ENCODE data around the gene GPRC5A. TPM values are rescaled to one million over a fixed set of nuclear protein-coding genes. Genes with fewer than 3 reads are reported as not detected.

Gene GPRC5A
- total and polyA plus RNA-seq, 2 donors (not counting 3 experiments of a cell fraction or from before 2014, with no cell fraction given) = 22.7 to 86.4 TPM

GRCh38 chr12:12927211-12928079 lies 36.1 kb downstream of the GPRC5A start:
- FAIRE-seq = peak; percentile 87
- Histone ChIP-seq H3K4me2 (ENCODE audit: insufficient read depth, low read length) (peak overlapping the region; percentile 73), H3K27ac (ENCODE audit: insufficient read depth, low read depth, low read length) (peak overlapping the region; percentile 61), H3K9me3 (replicated peaks; ENCODE audit: control insufficient read depth, insufficient read depth, low read length) (no peaks in the 10 kb centered on the region), H2AFZ (ENCODE audit: low read depth, low read length) (peak overlapping the region; percentile 50), H3K36me3 (ENCODE audit: control insufficient read depth in 2 of 2, extremely low read depth in 1 of 2, insufficient read depth in 2 of 2, low read length in 2 of 2) (no peaks in the 10 kb centered on the region), H3K4me1 (ENCODE audit: control insufficient read depth, extremely low read depth, insufficient read depth, low read length) (peaks cover 5% of the 10 kb centered on the region), H3K79me2 (ENCODE audit: control insufficient read depth, insufficient read depth, low read length) (no peaks in the 10 kb centered on the region), H3K9ac (replicated peaks; ENCODE audit: extremely low read depth, insufficient read depth, low read length) (peak overlapping the region; percentile 68), H4K20me1 (replicated peaks; ENCODE audit: control insufficient read depth, extremely low read depth, insufficient read depth, low read length) (no peaks in the 10 kb centered on the region), H3K27me3 (ENCODE audit: control insufficient read depth in 2 of 2, insufficient read depth in 2 of 2, low read length in 2 of 2) (no peaks in the 10 kb centered on the region), H3K9me1 (replicated peaks; ENCODE audit: control insufficient read depth, extremely low read depth, insufficient read depth, low read length) (no peaks in the 10 kb centered on the region), H3K4me3 (replicated peaks in 1 of 3; ENCODE audit: insufficient read depth in 1 of 3, low read depth in 1 of 3, low read length in 3 of 3) (peak overlapping the region; percentile 49 to 81 (median 51))
- intact Hi-C loops (cut with micrococcal nuclease) (no loop called here), dilution Hi-C loops (cut with MboI; ENCODE audit: extremely low pct_ligation_motif_present, low sequenced_read_pairs) (no loop called here)
- CTCF ChIA-PET = interaction anchor here (0.8 to 1.2 kb wide), 2 partner anchors 49 to 329 kb away, joined by 3 to 4 read pairs; no protein-coding TSS in a partner anchor
- DNase-seq (ENCODE audit: low read depth, low spot score) = peak; percentile 97
- POLR2A ChIA-PET = no interaction called here
- TF ChIP-seq, protein P1, sequence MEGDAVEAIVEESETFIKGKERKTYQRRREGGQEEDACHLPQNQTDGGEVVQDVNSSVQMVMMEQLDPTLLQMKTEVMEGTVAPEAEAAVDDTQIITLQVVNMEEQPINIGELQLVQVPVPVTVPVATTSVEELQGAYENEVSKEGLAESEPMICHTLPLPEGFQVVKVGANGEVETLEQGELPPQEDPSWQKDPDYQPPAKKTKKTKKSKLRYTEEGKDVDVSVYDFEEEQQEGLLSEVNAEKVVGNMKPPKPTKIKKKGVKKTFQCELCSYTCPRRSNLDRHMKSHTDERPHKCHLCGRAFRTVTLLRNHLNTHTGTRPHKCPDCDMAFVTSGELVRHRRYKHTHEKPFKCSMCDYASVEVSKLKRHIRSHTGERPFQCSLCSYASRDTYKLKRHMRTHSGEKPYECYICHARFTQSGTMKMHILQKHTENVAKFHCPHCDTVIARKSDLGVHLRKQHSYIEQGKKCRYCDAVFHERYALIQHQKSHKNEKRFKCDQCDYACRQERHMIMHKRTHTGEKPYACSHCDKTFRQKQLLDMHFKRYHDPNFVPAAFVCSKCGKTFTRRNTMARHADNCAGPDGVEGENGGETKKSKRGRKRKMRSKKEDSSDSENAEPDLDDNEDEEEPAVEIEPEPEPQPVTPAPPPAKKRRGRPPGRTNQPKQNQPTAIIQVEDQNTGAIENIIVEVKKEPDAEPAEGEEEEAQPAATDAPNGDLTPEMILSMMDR (IDR thresholded peaks at IDR 0.05; ENCODE audit: extremely low read depth in 1 of 2, insufficient read depth in 1 of 2, low read depth in 1 of 2, low read length in 2 of 2) = no peak
- no peak for TF ChIP-seq GATA2 (IDR thresholded peaks at IDR 0.05; ENCODE audit: insufficient read depth, insufficient read length, low read depth, low read length)
- TF ChIP-seq FOS (IDR thresholded peaks at IDR 0.05; ENCODE audit: borderline replicate concordance, insufficient read depth, low read length) = no peak
- TF ChIP-seq EZH2 (IDR thresholded peaks at IDR 0.05; ENCODE audit: borderline replicate concordance, low read depth, low read length, severe bottlenecking) = no peak
- peak; percentile 78 for TF ChIP-seq POLR2A (IDR thresholded peaks at IDR 0.05; ENCODE audit: low read depth, low read length)
- no peak for TF ChIP-seq POLR2AphosphoS5 (IDR thresholded peaks at IDR 0.05; ENCODE audit: insufficient read depth, low read depth, low read length)
- peak; percentile 77 for TF ChIP-seq MAX (IDR thresholded peaks at IDR 0.05; ENCODE audit: insufficient read depth, insufficient read length)
- no peak for TF ChIP-seq MYC (IDR thresholded peaks at IDR 0.05; ENCODE audit: low read depth, low read length)
- peak; percentile 13 for TF ChIP-seq JUN (IDR thresholded peaks at IDR 0.05; ENCODE audit: borderline replicate concordance, insufficient read depth, insufficient read length, low read depth)
- TSS peak; percentile 84 for BruUV-seq (replicated peaks)
